ENCODE data around the gene SIAH1. TPM values are rescaled to one million over a fixed set of nuclear protein-coding genes. Genes with fewer than 3 reads are reported as not detected.

The SIAH1 gene
- total RNA-seq = 29.4 and 32.2 TPM in 2 replicates
- long read RNA-seq, transcript SIAH1-201 (2 exons, 2,415 nt) = minor isoform, 7 of 28 reads
- long read RNA-seq, transcript SIAH1-203 (2 exons, 2,147 nt) = major isoform, 9 of 28 reads
- long read RNA-seq, transcript SIAH1-202 (1 exons, 3,352 nt) = minor isoform, 6 of 28 reads
- long read RNA-seq, partial matches to known transcripts = 0 of 28 reads
- long read RNA-seq, other reads (novel, unspliced or antisense) = 6 of 28 reads

GRCh38 chr16:48385253-48386150, at the start of gene SIAH1:
TSS of gene SIAH1 (minus strand) at chr16:48385413. CDS start at chr16:48362428, 22,985 bp downstream.
- peak within 1 kb of the TSS; percentile 90 for H3K4me3 Mint-ChIP-seq (ENCODE audit: unreplicated experiment)
- peak within 1 kb of the TSS; percentile 95 for H3K27ac Mint-ChIP-seq (ENCODE audit: unreplicated experiment)
- no peak for TF ChIP-seq CTCF (IDR thresholded peaks at IDR 0.05)
- no peaks in the 10 kb centered on the region for H3K9me3 Mint-ChIP-seq (ENCODE audit: unreplicated experiment)
- H3K27me3 Mint-ChIP-seq (ENCODE audit: unreplicated experiment) = no peaks in the 10 kb centered on the region
- DNase-seq (ENCODE audit: extremely low spot score, unreplicated experiment) = peak; percentile 95
- no peaks in the 10 kb centered on the region for H3K36me3 Mint-ChIP-seq (ENCODE audit: unreplicated experiment)
- H3K4me1 Mint-ChIP-seq (ENCODE audit: unreplicated experiment) = peaks cover 39% of the 10 kb centered on the region

GRCh38 chr16:48434653-48435317, 49.6 kb upstream of the SIAH1 start:
- DNase-seq (ENCODE audit: extremely low spot score, unreplicated experiment) = no peak
- H3K4me1 Mint-ChIP-seq (ENCODE audit: unreplicated experiment) = peaks cover 22% of the 10 kb centered on the region
- H3K27me3 Mint-ChIP-seq (ENCODE audit: unreplicated experiment) = peaks cover 7% of the 10 kb centered on the region
- no peak overlapping the region for H3K4me3 Mint-ChIP-seq (ENCODE audit: unreplicated experiment)
- no peaks in the 10 kb centered on the region for H3K9me3 Mint-ChIP-seq (ENCODE audit: unreplicated experiment)
- no peaks in the 10 kb centered on the region for H3K36me3 Mint-ChIP-seq (ENCODE audit: unreplicated experiment)
- TF ChIP-seq CTCF (IDR thresholded peaks at IDR 0.05) = no peak
- peak overlapping the region; percentile 1 for H3K27ac Mint-ChIP-seq (ENCODE audit: unreplicated experiment)

GRCh38 chr16:48433850-48434530, 48.8 kb upstream of the SIAH1 start:
- no peak for TF ChIP-seq CTCF (IDR thresholded peaks at IDR 0.05)
- DNase-seq (ENCODE audit: extremely low spot score, unreplicated experiment) = no peak
- Mint-ChIP-seq H3K27me3 (ENCODE audit: unreplicated experiment) (peaks cover 7% of the 10 kb centered on the region), H3K4me3 (ENCODE audit: unreplicated experiment) (no peak overlapping the region), H3K27ac (ENCODE audit: unreplicated experiment) (no peak overlapping the region), H3K4me1 (ENCODE audit: unreplicated experiment) (peaks cover 22% of the 10 kb centered on the region), H3K36me3 (ENCODE audit: unreplicated experiment) (no peaks in the 10 kb centered on the region), H3K9me3 (ENCODE audit: unreplicated experiment) (no peaks in the 10 kb centered on the region)

- no peaks in the 10 kb centered on the region for H3K36me3 Mint-ChIP-seq (ENCODE audit: unreplicated experiment)
- H3K9me3 Mint-ChIP-seq (ENCODE audit: unreplicated experiment) = no peaks in the 10 kb centered on the region
- no peak overlapping the region for H3K4me3 Mint-ChIP-seq (ENCODE audit: unreplicated experiment)
- TF ChIP-seq CTCF (IDR thresholded peaks at IDR 0.05) = no peak
- DNase-seq (ENCODE audit: extremely low spot score, unreplicated experiment) = no peak
- H3K4me1 Mint-ChIP-seq (ENCODE audit: unreplicated experiment) = peaks cover 22% of the 10 kb centered on the region
- no peak overlapping the region for H3K27ac Mint-ChIP-seq (ENCODE audit: unreplicated experiment)
- H3K27me3 Mint-ChIP-seq (ENCODE audit: unreplicated experiment) = peaks cover 7% of the 10 kb centered on the region
Measured at GRCh38 chr16:48433116-48433849, 48.1 kb upstream of the SIAH1 start.

Data from osteocyte (in vitro differentiated cells).